HG03135 (cell line): ENCODE results near the gene NAXE.
A peak's percentile ranks its signal among the peaks of the same experiment; 100 is the strongest.
"Not testable (repeated sequence)": the region's sequence is repeated elsewhere in the genome, so short reads cannot be mapped to it uniquely, and the experiment has no call there.

Experiments used
- ATAC-seq: cut with Tn5 transposase; IDR thresholded peaks from one replicate; pipeline ENCODE4 v1.9.1; 2021; ENCODE audit warnings: mild to moderate bottlenecking, moderate library complexity; ENCODE audit not compliant: unreplicated experiment

Gene NAXE

DNA sequence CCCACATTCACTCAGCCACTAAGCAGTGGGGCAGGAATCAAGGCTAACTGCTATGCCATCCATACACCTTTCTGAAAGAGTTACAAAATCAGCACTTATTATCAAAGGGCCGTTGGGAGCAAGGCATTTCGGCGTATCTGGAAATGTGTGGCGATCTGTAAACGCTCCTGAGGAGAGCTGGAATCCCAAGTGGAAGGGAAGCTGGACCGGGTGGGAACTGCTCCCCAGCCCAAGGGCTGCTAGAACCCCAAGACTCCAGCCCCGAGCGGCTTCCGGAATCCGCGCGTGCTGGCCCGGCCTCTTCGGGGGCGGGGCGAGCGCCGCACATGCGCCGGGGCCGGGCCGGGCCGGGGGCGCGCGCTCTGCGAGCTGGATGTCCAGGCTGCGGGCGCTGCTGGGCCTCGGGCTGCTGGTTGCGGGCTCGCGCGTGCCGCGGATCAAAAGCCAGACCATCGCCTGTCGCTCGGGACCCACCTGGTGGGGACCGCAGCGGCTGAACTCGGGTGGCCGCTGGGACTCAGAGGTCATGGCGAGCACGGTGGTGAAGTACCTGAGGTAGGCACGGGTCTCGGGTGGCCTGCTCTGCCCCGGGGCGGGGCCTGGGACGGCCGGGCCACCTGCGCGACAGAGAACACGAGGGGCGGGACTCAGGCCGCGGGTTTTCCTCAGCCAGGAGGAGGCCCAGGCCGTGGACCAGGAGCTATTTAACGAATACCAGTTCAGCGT, at the start of gene NAXE:
TSS of gene NAXE (plus strand) at position 345 of the 726 bp plus-strand sequence. CDS start at position 374, 29 bp downstream.
- ATAC-seq = peak; percentile 73

DNA sequence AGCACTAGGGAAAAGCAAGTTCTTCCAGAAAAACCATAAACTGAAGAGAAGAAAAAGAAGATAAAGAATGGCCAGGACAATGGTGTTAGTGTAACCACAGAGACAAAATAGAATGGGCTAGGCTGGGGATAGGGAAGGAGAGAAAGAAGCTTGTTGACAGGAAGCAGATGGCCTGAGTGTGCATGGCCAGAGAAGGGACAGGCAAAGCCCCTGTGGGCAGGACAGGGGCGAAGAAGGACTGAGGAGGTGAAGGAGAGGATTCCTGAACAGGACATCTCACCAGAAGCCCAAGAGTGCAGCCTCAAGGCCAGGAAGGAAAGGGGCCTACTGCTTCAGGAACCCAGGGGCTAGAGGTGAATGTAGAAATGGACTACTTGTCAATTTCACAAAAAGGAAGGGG, 48.5 kb upstream of the NAXE start:
- no peak for ATAC-seq

DNA sequence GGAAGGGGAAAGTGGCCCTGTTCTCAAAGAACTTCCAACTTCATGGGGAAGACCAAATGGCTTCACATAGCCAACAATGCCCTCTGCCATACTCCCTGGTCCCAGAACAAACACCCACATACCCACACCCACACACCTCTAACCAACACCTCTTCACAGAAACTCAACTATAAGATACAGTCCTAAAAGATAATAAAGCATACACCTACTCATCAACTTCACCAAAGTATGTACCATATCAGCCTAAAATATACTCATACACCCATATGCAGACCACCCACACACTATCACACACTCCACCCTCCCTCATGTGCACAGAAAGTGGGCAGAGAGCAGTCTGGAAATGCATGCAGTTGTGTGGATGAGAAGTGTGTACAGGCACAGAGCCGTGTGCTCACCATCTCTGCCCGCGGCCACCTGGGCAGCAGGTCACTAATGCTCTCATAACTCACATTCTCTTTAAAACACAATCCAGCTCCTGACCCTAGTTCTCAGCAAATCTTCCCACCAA, 46.9 kb upstream of the NAXE start:
- ATAC-seq = no peak

DNA sequence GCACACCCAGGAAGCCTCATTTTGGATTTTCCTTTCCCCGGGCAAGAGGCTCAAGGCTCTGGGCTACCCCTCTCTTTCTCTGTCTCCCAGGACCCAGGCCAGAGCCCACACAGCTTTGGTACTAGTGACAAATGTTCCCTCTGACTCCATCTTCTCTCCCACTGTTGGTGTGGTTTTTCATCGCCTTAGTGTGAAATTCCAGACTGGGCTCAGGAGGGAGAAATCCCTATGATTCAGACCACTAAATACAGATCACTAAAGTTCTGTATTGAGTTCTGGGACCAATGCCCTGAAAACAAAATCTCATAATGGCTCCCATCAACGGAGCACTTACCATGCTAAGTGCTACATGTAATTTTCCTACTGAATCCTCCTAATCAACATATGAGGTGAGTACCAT, 45.3 kb upstream of the NAXE start:
- no peak for ATAC-seq

DNA sequence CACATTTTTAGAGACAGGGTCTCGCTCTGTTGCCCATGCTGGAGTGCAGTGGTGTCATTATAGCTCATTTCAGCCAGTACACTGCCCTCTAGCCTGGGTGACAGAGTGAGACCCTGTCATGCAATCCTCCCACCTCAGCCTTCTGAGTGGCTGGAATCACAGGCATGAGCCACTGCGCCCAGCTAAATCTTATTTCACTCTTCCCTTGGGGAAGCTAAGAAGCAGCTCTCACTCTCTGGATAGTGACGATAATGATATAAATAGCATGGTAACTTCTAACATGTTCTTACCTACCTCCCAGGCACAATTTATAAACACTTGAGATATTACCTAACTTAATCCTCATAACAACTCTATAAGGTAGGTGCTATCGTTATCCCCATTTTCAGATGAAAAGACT, 44.1 kb upstream of the NAXE start:
- no peak for ATAC-seq

DNA sequence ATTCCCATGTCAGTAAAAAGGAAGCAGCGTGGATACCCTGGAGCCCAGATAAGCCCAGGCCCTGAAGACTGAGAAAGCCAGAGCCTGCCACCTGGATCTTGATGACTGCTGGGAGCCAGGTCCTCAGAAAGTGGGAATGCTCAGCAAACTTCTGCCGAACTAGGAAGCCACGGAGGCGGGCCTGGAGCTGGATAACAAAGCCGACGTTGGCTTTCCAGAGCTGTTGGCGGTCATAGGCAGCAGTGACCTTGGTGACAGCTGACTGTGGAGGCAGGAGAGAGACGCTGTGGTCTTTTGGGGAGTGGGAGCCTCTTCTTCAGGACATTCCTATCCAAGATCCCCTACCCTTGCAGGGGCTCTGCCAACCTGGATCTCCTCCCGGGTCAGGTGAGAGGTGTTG, 43.6 kb upstream of the NAXE start:
- ATAC-seq = no peak

DNA sequence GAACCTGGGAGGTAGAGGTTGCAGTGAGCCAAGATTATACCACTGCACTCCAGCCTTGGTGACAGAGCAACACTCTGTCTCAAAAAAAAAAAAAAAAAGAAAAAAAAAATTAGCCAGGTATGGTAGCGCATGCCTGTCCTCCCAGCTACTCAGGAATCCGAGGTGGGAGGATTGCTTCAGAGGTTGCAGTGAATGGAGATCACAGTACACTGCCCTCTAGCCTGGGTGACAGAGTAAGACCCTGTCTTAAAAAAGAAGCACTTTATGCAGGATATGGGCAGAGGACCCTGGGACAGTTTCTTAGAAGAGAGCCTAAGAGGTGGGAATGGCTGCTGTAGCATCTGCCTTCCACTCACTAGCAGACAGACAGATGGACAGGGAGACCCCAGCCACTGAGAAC, 42.2 kb upstream of the NAXE start:
- ATAC-seq = no peak

DNA sequence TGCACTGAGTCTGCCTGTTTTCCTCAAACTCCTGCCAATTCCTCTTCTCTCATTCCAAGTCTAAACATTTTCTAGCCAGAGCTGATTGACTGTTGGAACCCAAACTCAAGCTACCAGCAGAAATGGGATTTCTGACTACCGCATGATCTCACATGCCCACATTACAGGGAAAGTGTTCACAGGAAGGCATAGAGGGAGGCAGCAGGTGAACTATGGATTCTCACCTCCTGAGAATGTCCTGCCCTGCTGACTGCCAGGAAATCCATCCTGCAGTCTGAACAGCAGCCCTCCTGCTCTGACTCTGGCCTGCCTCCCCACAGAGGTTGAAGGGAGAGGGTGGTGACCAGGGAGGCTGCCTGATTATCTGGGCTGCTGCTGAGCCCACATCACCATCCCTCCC, 41.7 kb upstream of the NAXE start:
- ATAC-seq = no peak

DNA sequence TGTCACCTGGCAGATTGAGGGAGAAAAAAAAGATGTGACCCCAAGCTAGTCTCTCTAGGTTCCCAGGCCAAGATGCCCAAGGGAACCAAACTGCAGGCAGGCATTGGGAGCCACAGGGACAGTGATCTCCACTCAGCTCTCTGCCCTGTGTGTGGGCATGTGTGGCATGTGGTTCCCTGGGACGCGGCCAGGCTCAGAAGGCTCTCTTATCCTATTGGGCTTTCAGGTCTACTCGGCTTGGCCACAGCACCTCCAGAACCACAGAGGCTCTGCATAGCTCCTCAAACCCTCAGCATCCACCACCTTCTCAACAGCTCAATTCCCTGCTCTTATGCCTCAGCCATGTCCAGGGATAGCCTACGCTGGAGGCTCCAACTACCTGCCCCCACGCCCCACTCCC, 41.2 kb upstream of the NAXE start:
- ATAC-seq = no peak

DNA sequence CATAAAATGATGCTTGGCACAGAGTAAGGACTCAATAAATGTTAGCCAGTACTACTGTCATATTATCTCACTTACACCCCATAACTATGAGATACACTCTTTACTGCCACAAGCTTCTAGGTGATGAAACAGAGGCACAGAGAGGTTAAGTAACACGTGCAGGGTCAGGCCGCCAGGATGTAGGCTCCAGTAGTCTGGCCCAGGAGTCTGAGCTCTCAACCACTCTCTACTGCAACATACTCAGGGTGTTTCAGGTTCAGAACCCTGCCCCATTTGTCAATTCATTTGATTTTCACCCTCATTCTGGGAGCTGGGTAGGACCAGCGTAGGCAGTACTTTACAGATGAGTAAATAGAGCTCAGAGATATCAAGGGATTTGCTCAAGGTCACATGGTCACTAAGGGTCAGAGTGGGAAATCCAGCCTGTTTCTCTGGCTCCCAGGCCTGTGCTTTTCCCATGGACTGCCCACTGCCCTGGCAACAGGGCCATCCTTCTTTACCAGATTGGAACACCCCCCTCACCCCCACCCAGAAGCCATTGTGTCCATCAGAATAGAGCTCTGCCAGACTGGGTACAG, 40.4 kb upstream of the NAXE start:
- ATAC-seq = no peak

DNA sequence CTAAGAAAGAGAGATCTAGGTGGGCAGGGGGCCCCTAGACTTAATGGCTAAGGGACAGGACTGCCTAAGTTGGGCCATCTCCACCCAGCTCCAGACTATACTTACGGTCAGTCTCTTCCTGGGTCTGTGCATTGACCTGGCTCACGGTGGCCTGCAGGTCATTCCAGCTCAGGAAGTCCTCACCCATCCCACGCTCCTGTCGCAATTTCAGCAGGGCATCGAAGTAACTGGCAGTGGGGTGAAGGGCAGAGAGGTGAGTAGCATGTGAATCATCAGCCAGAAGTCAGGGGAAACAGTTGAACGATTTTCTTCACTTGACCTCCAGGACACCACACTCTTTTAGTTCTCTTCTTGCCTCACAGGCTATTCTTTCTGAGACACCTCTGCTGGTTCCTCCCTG, 39.7 kb upstream of the NAXE start:
- ATAC-seq = no peak

DNA sequence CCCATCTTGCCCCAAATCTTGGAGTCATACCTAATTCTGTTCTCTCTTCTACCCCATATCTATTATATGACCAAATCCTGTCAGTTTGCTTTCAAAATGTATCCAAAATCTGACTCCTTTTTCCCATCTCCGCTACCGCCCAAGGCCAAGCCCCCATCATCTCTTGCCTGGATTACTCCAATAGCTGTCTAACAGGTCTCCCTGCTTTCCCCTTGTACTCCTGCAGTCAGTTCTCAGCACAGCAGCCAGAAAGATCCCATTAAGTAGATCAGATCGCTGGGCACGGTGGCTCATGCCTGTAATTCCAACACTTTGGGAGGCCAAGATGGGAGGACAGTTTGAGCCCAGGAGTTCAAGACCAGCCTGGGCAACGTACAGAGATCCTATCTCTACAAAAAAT, 39.1 kb upstream of the NAXE start:
- ATAC-seq = no peak

DNA sequence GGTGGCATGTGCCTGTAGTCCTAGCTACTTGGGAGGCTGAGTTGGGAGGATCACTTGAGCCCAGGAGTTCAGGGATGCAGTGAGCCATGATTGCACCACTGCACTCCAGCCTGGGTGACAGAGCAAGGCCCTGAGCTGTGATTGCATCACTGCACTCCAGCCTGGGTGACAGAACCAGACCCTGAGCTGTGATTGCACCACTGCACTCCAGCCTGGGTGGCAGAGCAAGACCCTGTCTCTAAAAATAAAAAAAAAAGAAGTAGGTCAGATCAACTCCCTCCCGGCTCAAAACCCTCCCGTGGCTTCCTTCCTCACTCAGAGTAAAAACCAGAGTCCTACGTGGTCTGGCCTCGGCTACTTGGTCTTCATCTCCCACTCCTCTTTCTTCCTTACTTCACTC, 38.6 kb upstream of the NAXE start:
- not testable (repeated sequence) for ATAC-seq

DNA sequence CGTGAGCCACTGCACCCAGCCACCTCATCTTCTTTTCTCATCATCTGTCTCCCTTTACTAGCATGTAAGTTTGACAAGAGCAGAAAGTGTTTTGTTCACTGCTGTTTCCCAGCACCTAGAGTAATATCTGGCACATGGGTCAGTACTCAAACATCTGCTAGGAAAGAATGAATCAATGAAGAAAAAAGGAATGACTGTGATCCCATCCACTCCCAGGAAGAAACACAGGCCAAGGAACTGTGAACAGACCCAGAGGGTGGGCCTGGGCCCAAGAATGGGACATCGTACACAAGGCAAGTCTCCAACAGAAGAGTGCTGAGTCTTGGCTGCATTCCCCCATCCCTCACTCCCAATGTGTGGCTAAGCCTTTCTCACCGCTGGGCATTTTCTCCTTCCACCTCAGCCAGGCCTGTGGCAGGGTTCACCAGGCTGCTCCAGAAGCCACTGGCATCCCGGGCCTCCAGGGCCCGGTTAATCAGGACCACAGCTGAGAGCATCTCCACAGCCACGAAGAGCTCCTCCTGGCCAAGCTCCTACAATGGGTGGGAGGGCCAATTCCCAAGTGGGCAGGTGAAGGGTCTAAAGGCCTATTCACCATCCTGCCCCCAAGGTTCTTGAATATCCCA, 37.6 kb upstream of the NAXE start:
- no peak for ATAC-seq

DNA sequence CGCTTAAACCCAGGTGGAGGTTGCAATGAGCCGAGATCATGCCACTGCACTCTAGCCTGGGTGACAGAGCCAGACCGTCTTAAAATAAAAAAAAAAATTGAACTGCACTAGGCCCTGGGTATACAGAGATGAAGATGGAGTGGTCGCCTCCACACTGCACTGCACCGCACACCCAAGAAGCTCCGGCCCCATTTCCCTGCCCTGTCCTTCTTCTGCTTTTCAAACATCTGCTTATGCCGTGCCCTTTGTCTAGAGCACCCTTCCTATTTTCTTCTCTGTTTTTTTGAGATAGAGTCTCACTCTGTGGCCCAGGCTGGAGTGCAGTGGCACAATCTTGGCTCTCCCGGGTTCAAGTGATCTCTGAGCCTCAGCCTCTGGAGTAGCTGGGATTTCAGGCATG, 36.6 kb upstream of the NAXE start:
- ATAC-seq = no peak

DNA sequence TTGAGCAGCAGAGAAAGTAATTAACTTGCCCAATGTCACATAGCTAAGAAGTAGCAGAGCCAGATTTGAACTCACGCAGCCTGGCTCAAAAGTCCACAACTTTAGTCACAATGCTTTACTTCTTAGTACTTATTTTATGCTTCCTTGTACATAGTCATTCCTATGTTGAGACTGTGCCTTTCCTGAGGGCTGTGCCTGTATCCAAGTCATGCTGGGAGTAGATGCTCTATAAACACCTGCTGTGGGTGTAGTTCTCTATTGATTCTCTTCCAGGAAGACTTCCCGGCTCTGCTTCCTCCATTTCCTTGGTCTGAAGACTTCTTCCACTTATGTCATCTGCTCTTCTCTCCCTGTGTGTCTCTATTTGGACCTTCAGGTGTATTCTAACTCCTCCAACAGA, 35.9 kb upstream of the NAXE start:
- ATAC-seq = no peak

DNA sequence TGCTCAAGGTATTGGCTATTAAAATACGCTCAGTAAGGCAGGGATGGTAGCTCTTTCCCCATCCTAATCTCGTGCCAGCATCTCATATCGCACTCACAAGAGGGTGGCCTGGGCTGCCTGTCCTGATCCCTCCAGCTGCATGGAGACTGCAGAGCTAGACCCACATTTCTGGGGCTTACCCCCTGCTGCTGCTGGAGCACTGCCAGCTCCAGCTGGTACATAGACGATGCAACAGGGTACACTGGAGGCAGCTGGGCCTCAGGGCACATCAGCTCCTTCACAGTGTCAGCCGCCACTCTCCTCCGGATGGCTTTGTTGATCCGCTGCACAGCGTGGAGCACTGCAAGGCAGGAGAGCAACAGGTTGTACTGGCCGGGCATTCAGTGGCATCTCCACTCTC, 35.2 kb upstream of the NAXE start:
- ATAC-seq = no peak

DNA sequence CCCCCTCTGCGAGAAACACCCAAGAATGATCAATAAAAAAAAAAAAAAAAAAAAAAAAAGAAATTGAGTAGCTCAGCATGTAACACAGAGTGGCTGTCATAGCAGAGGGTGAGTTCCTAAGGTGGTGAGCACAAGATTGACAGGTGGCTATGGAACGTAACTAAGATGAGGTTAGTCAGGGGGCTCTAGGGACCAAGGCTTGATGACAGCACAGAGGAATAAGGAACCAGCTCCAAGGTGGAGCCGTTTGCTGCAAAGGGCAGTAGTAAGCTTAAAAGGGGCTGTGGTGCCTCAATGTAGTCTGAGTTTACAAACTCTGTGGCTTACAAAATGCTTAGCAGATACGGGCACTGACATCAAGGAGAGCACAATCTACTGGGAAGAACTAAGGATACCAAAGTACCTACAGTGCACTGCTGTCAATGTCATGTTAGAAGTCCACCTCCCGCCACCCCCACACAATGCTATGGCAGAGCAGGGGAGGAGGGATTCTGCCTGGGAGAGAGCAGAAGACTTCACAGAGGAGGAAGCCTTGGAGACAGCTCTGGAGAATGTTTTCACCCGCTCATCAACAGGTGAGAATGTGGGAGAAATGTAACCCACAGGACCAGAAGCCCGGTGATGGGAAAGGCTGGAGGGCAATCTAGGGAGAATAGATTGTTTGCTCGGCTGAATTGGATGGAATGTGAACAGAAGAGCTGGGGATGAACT, 32.3 kb upstream of the NAXE start:
- ATAC-seq = no peak

DNA sequence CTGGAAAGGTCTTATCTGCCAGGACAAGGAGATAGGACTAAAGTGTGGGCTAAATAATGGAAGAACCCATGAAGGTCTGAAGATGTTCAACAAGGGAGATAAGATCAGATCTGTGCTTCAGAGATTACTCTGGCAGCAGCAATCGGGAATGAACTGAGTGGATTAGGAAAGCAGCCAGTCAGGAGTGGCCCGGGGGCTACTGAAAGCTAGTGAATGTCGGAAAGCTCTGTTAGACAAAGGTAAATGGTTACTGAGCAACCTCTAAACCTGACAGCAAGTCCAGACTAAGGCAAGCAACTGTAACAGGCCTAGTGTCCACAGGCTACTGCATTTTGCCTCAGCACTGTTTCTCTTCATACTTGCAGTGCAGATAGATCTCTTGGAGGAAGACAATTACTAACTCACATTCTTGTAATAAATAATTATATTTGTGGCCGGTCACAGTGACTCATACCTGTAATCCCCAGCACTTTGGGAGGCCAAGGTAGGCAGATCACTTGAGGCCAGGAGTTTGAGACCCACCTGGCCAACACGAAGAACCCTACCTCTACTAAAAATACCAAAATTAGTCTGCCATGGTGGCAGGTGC, 31.7 kb upstream of the NAXE start:
- ATAC-seq = no peak

DNA sequence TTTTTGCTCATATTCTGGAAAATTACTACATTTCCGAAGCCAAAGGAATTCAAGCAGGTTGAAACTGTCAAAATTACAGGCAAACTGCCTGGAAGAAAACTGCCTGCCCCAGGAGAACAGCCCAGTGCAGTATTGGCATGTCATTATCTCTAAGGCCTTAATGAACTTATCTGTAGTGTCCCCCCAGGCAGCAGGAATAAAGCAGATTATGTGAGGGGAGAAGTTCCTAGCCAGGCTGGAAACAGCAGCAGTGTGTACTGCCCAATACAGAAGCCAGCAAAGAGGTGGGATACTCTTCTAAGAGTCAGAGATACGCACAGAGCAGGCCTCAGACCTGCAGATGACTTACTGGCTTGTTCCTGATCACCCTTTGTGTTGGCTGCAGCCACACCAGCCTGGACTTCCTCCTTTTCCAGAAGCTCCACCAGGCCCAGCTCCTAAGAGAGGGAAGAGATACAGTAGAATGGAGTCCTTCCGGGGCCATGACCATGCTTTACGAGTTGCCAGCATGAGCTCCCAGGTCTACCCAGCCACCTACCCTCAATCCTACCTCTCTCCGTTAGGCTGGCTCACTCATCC, 30.9 kb upstream of the NAXE start:
- ATAC-seq = no peak

DNA sequence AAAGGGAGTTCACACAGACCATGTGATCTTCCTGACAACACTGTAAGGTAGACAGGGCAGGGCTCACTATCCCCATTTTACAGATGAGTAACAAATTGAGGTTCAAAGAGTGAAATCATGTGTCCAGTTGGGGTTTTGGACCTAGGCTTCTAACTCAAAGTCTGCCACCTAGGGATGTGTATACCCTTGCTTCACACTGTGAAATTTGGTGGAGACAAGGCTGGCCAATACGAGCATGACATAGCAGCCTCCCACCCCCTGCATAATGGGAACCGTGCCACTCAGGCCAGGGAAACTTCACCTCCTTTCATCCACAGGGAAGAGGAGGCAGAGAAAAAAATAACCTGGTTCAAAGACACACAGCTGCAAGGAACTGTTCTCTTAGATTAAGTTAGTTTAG, 26.1 kb upstream of the NAXE start:
- no peak for ATAC-seq
